ENCODE results near the gene RHOBTB1.

- no peak for TF ChIP-seq CTCF (conservative IDR thresholded peaks at IDR 0.05; ENCODE audit: low read length)
- no peak for TF ChIP-seq EZH2phosphoT487 (IDR thresholded peaks at IDR 0.05; ENCODE audit: borderline replicate concordance)
These were observed 13.7 kb downstream of the RHOBTB1 start for GRCh38 chr10:60930237-60930636.

Measured in Loucy (cell line).